GM18499 (cell line): ENCODE data around the gene MGST2.
"Not testable (repeated sequence)": the region's sequence is repeated elsewhere in the genome, so short reads cannot be mapped to it uniquely, and the experiment has no call there.

ENCODE experiments used
- ATAC-seq: cut with Tn5 transposase; IDR thresholded peaks from one replicate; pipeline ENCODE4 v1.9.1; 2021; ENCODE audit warnings: moderate number of reproducible peaks; ENCODE audit not compliant: insufficient read depth, unreplicated experiment

Gene MGST2

GRCh38 chr4:139696491-139696890, 30.9 kb downstream of the MGST2 start:
- no peak for ATAC-seq

DNA sequence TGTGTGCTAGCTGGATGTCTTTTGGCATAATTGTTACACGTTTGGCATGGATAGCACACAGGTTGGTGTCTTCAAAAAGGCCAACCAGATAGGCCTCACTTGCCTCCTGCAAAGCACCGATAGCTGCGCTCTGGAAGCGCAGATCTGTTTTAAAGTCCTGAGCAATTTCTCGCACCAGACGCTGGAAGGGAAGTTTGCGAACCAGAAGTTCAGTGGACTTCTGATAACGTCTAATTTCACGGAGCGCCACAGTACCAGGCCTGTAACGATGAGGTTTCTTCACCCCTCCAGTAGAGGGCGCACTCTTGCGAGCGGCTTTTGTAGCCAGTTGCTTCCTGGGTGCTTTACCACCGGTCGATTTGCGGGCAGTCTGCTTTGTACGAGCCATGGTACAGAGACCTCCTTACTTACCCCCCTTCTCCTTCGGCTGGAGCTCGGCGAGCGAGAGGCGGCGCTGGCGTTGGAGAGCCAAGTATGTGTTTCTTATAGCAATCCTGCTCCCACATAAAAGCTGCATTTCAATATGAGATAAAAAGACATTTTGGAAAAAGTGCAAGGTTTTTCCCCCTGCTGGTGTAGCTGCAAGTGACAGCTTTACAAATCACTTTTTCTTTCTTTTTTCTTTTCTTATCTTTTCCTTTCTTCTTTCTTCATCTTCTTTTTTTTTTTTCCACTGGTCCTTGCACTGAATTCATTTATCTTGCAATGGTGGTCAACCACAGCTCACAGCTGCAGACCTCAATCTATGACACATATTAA, 32.7 kb downstream of the MGST2 start:
- ATAC-seq: not testable (repeated sequence)

DNA sequence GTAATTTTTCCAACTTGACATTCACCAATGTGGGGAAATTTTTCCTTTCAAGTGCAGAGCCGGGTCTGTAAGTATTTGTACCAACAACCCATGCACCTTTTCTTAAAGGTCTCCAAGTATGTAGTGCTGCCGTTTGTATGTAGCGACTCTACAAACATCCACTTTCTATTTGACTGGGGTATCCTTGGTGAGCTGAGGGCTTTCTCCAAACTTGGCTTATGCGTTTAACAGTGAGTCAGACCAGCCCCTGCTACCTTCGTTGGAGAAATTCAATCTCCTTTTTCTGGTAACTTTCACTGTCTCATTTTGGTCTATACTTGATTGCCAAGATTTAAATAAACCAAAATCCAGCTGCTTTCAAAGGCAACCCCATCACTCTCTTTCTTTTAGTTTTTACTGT, 34.9 kb downstream of the MGST2 start:
- no peak for ATAC-seq

GRCh38 chr4:139704915-139705485, 39.4 kb downstream of the MGST2 start:
- no peak for ATAC-seq

- no peak for ATAC-seq
Measured at GRCh38 chr4:139709660-139710059, 44.0 kb downstream of the MGST2 start.

DNA sequence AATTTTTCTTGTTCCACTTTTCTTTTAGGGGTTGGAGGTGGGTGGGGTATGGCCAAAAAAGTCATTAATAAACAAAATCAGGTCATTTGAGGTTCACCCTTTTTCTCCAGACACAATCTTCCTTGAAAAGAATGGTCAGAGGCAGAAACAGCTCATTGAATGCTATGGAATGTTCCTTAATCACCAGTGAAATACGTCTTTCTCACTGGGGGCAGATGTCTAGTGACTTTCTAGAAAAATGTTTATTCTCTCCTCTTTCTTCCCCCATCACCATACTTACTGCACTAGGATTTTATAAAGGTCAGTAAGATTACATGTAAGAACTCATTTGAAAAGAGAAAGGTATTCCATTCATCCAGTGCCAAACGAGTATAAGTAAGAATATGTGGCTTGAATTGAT, 44.5 kb downstream of the MGST2 start:
- ATAC-seq: no peak

GRCh38 chr4:139711461-139711860, 45.8 kb downstream of the MGST2 start:
- no peak for ATAC-seq

DNA sequence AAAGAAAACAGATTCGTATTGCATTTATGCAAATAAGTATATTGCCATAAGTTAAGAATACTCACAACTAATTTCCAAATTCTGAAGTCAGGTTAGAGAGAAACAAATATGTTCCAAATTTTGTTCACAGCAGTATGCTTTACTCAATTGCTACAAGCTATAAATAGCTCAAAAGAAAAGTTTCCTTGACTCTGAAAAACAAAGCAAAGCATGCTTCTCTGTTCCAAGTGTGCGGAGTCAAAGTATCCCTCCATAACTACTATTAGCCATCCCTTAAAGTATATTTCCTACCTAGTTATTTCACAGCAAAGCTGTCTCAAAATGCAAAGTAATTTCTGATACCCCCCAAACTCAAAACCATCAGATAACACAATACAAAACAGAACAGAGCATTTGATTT, 47.3 kb downstream of the MGST2 start:
- ATAC-seq: no peak

- no peak for ATAC-seq
Measured at GRCh38 chr4:139715746-139716391, 50.2 kb downstream of the MGST2 start.

DNA sequence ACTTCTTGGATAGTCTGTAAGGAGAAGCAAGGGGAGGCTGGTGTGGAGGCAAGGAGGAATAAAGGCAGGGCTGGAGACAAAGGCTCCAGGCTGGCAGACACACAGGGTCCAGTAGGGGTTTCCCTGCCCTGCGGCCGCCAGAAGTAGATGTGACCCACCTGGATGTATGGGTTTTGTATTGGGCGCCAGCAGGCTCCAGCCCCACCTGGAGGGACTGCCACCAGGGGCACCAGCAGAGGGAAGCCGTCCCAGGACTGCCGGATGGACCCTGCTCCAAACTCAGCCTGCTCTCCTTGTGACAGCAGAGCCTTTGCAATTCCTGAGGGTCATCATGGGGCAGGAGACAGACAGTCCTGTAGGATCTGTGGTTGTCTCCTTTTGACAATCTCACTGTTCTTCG, 52.7 kb downstream of the MGST2 start:
- no peak for ATAC-seq

DNA sequence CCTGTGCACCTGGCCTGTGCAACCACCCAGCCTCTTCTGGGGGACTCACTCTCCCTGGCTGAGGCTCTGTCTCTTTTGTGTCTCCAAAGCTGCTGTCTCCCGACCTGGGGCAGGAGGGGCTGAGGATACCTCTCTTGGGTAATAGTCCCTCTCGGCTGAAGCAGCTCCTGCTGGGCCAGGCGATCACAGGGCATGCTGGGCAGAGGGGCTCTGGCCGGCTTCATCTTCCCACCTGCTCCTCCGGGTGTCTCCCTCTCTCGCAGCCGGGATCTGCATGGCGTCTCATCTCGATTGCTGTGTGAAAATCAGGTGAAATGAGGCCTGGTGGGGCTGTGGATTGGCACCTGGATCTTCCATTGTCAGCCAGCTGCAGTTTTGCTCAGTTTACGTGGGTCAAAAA, 53.2 kb downstream of the MGST2 start:
- no peak for ATAC-seq

- ATAC-seq: no peak
Measured at GRCh38 chr4:139719381-139720101, 53.9 kb downstream of the MGST2 start.

DNA sequence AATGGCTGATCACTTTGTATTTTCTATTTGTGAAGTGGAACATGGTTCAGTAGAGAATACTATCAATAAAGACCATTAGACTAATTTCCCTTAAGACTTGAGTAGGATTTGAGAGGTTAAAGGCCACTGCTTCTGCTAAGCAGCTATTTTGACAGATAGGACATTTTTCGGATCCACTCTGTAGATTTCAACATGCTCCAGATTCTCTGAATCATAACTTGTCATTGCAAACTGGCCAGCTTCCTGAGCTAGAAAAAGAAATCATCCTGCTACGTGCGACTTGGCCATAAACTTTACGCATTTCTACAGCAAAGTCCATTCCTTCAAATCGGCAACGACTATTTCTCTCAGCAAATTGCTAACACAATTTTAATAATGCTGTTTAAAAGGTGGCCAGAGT, 55.2 kb downstream of the MGST2 start:
- ATAC-seq: no peak

DNA sequence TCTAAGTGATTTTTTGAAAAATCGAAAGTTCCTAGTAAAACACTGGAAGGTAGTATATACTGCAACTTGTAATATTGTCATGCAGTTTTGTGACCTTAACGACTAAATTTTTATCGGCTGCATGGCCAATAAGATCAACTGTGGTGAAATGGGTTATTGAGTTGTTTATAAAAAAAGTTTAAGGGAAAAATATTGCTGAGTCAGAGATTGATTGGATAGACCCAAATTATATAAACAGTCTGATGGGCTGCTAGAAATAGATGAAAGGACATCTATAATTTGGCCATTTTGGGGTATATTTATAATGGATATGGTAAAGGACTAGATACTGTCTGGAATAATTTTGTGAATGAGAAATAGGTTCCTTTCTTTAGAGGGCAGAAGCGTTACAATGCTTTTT, 56.2 kb downstream of the MGST2 start:
- no peak for ATAC-seq

DNA sequence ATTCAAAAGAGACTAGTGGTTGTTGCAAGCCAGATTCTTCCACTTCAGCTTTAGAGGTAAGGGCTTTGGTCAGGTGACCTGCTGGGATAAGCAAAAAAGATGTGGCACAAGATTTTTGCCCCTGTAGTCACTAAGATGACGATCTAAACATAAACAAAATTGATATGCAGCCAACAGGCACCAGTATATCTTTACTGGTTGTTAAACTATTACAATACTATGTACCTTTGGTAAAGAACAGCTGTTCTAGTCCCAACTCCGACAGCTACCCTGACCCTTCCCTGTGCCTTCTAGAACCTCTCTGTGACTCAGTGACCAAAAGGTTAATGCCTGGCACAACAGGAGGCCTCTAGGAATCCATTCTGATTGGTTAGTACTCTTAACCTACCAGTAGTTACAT, 59.6 kb downstream of the MGST2 start:
- ATAC-seq: no peak

GRCh38 chr4:139726615-139727014, 61.0 kb downstream of the MGST2 start:
- ATAC-seq: no peak

GRCh38 chr4:139728146-139728545, 62.5 kb downstream of the MGST2 start:
- ATAC-seq: no peak

- ATAC-seq: no peak
Measured at GRCh38 chr4:139728840-139729239, 63.2 kb downstream of the MGST2 start.

- no peak for ATAC-seq
Measured at GRCh38 chr4:139732991-139733570, 67.5 kb downstream of the MGST2 start.

- ATAC-seq: no peak
Measured at GRCh38 chr4:139734201-139734874, 68.7 kb downstream of the MGST2 start.
